Naive thymus-derived CD4-positive, alpha-beta T cell (primary cell): ENCODE data around the gene NOP16. TPM values are rescaled to one million over a fixed set of nuclear protein-coding genes. Genes with fewer than 3 reads are reported as not detected.

Source experiments
- ATAC-seq: fragments of 150-1000 bp; cut with Tn5 transposase; 2 replicates; pipeline ENCODE4 v1.10.0; 2021; ENCODE audit warnings: mild to moderate bottlenecking, moderate library complexity
- CTCF ChIA-PET: fragments of 350-600 bp; sonication (Branson Sonifier 250); formaldehyde crosslinking; loops from one replicate; lab custom pipeline; 2021; ENCODE audit warnings: antibody characterized with exemption; lab: Charles Lee
- POLR2A ChIA-PET: fragments of 350-600 bp; sonication (Branson Sonifier 250); formaldehyde crosslinking; loops from one replicate; lab custom pipeline; 2021; ENCODE audit warnings: antibody characterized with exemption, inconsistent platforms; lab: Charles Lee
- DNase-seq, 9 donors: peaks; one replicate each; pipeline versions ENCODE4 v3.0.0 to v3.0.0-alpha.2; 2020 to 2022; ENCODE audit warnings: mixed read lengths in 1 of 9
- H3K27ac ChIP-seq: one replicate; pipeline ENCODE4 v1.7.0; 2013; ENCODE audit warnings: mild to moderate bottlenecking, low read depth, low read length, moderate library complexity
- H3K27me3 ChIP-seq, 2 donors: one replicate each; pipeline ENCODE4 v1.7.0; 2013; ENCODE audit warnings: low read length in 2 of 2, mild to moderate bottlenecking in 2 of 2, moderate library complexity in 2 of 2; ENCODE audit not compliant: control insufficient read depth in 2 of 2, insufficient read depth in 2 of 2
- H3K36me3 ChIP-seq, 3 experiments: 1 replicate in 2 of 3; 2 replicates in 1 of 3; pipeline ENCODE4 v1.7.0; 2013; ENCODE audit warnings: low read length in 3 of 3, mild to moderate bottlenecking in 3 of 3, moderate library complexity in 1 of 3; ENCODE audit not compliant: insufficient read depth in 3 of 3, control insufficient read depth in 2 of 3
- H3K4me1 ChIP-seq, 2 donors: one replicate each; pipeline ENCODE4 v1.7.0; 2013; ENCODE audit warnings: low read length in 2 of 2, mild to moderate bottlenecking in 2 of 2, moderate library complexity in 1 of 2; ENCODE audit not compliant: control insufficient read depth in 2 of 2, insufficient read depth in 2 of 2
- H3K4me3 ChIP-seq: 2 replicates; pipeline ENCODE4 v1.7.0; 2013; ENCODE audit warnings: mild to moderate bottlenecking, low read length
- H3K9me3 ChIP-seq, 3 experiments: 1 replicate in 2 of 3; 2 replicates in 1 of 3; pipeline ENCODE4 v1.7.0; 2013; ENCODE audit warnings: low read length in 3 of 3; ENCODE audit not compliant: control insufficient read depth in 2 of 3
- H3K27ac Mint-ChIP-seq, 9 donors: one replicate each; pipeline ENCODE4 v1.8.0; 2020 to 2022; ENCODE audit warnings: mixed read lengths in 9 of 9, mild to moderate bottlenecking in 8 of 9, moderate library complexity in 5 of 9, inconsistent platforms in 2 of 9
- H3K27me3 Mint-ChIP-seq, 5 donors: one replicate each; pipeline ENCODE4 v1.8.0; 2021 to 2022; ENCODE audit warnings: mixed read lengths in 5 of 5, mild to moderate bottlenecking in 1 of 5
- H3K36me3 Mint-ChIP-seq, 5 donors: one replicate each; pipeline ENCODE4 v1.8.0; 2020 to 2022; ENCODE audit warnings: mixed read lengths in 5 of 5, mild to moderate bottlenecking in 3 of 5, inconsistent platforms in 1 of 5
- H3K4me1 Mint-ChIP-seq, 7 donors: one replicate each; pipeline ENCODE4 v1.8.0; 2020 to 2022; ENCODE audit warnings: mixed read lengths in 7 of 7, mild to moderate bottlenecking in 3 of 7, inconsistent platforms in 1 of 7
- H3K4me3 Mint-ChIP-seq, 10 donors: one replicate each; pipeline ENCODE4 v1.8.0; 2020 to 2022; ENCODE audit warnings: mild to moderate bottlenecking in 10 of 10, mixed read lengths in 10 of 10, moderate library complexity in 6 of 10, inconsistent platforms in 2 of 10
- H3K9me3 Mint-ChIP-seq, 11 donors: one replicate each; pipeline ENCODE4 v1.8.0; 2020 to 2022; ENCODE audit warnings: mixed read lengths in 11 of 11, mild to moderate bottlenecking in 4 of 11, inconsistent platforms in 1 of 11, moderate library complexity in 1 of 11
- intact Hi-C, 2 donors: fragments of 100-400 bp; cut with micrococcal nuclease; formaldehyde crosslinking; loops; one replicate each; pipeline ENCODE4 v1.15.1; 2023
- microRNA-seq: library from miRNA; unstranded; fragments of <30 nt; microRNA quantifications from one replicate; pipeline ENCODE4 v1.2.0, GENCODE V29; 2022; ENCODE audit warnings: borderline microRNAs expressed
- polyA plus RNA-seq, 2 donors: library from polyadenylated mRNA; unstranded; fragments of 300-500 nt; fragmentation: Illumina TruSeq; gene quantifications; one replicate each; pipeline ENCODE4 v1.2.3, GENCODE V29; 2021
- total RNA-seq, 6 experiments: library from RNA in 5 of 6; stranded (reverse) in 5 of 6; gene quantifications; 1 replicate in 5 of 6; 2 replicates in 1 of 6; pipeline ENCODE4 v1.2.3 and lab custom pipeline; 2021 to 2026

Gene NOP16
- total and polyA plus RNA-seq, 7 experiments from 2014 or later = 12.8 to 42.2 (median 22.3) TPM

DNA sequence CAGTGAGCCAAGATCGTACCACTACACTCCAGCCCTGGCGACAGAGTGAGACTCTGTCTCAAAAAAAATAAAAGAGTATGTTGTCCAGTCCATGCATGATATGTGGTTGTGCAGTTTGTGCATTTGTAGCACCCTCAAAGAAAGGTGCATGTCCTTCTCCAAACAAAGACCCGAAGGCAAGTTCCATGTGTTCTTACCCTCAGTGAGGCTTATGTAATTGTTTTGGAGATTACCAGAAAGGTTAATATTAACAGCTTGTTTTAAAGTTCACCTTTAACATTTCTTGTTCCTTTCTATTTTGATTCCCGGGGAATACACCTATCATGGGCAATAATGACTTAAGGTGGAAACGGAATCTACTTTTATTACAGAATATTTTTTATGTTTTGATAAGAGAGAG, 49.1 kb downstream of the NOP16 start:
- ChIA-PET CTCF (no interaction called here), POLR2A (no interaction called here)
- DNase-seq (no peak), ATAC-seq (no peak)
- Mint-ChIP-seq H3K4me3 (no peak overlapping the region), H3K36me3 (peaks cover 9 to 43% (median 22%) of the 10 kb centered on the region in 5 donors), H3K27ac (peak overlapping the region in 1 of 9 donors; percentile 46), H3K9me3 (peaks cover 0 to 5% (median under 1%) of the 10 kb centered on the region in 11 donors), H3K4me1 (no peaks in the 10 kb centered on the region), H3K27me3 (no peaks in the 10 kb centered on the region)
- intact Hi-C loops = no loop called here
- Histone ChIP-seq H3K4me1 (no peaks in the 10 kb centered on the region), H3K36me3 (peaks cover 0 to 24% (median 5%) of the 10 kb centered on the region in 3 experiments), H3K27me3 (no peaks in the 10 kb centered on the region), H3K4me3 (no peak overlapping the region), H3K9me3 (peaks cover 0 to 3% (median 0%) of the 10 kb centered on the region in 3 experiments), H3K27ac (no peak overlapping the region)

DNA sequence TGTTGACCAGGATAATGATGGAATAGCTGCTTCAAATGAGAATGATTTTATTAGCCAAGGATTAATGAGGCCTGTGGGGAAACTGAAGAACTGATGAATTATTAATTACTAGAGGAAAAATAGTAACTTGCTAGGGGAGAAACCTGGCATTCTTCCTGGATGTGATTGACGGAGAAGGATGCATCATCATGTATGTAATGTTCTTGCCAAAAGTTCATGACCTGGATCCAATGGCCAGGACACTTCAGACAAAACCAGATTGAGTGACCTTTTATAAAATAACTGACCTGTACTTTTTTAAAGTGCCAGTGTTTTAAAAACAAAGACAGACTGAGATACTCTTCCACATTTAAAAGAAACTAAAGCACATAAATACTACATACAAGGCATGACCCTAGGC, 50.5 kb downstream of the NOP16 start:
- H3K4me1 ChIP-seq = no peaks in the 10 kb centered on the region
- Mint-ChIP-seq H3K27ac (no peak overlapping the region), H3K4me1 (no peaks in the 10 kb centered on the region), H3K27me3 (no peaks in the 10 kb centered on the region), H3K9me3 (peaks cover 3 to 15% (median 7%) of the 10 kb centered on the region in 11 donors), H3K4me3 (no peak overlapping the region), H3K36me3 (peaks cover 17 to 49% (median 29%) of the 10 kb centered on the region in 5 donors)
- H3K36me3 ChIP-seq = peaks cover 0 to 25% (median 5%) of the 10 kb centered on the region in 3 experiments
- DNase-seq (no peak), ATAC-seq (no peak)
- intact Hi-C loops = no loop called here
- no peak overlapping the region for H3K4me3 ChIP-seq
- H3K27ac ChIP-seq = no peak overlapping the region
- ChIA-PET POLR2A (no interaction called here), CTCF (interaction anchor here (0.6 kb wide), 1 partner anchor 88 kb away, joined by 3 read pairs; no protein-coding TSS in a partner anchor)
- H3K27me3 ChIP-seq = no peaks in the 10 kb centered on the region
- peaks cover 0 to 9% (median 0%) of the 10 kb centered on the region in 3 experiments for H3K9me3 ChIP-seq

DNA sequence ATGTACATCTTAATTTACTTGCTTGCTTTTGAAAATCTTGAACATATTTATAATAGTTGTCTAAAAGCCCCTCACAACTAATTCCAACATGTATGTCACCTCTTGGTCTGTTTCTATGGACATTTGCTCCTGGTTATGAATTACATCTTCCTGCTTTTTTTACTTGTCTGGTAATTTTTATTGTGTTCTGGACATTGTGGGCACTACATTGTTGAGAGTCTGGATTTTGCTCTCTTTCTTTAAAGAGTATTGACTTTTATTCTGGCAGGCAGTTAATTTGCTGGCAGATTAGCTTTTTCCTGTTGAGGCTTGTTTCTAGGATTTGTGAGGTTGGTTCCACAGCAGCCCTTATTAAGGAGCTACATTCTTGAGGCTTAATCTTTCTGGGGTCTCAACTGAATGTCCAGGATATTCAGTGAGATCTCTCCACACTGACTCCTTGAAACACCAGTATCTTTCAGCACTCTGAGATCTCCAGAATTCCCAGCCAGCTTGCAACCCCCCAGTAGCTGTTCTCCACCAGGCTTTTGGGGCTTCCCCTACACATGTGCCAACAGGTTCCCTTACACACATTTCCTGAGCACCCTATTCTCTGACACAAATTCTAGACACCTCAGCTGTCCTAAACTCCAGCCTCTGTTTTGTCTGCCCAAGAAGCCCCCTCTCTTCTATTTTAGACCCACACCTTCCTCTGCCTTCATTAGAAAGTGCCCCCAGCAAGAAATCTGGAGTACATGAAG, 54.2 kb downstream of the NOP16 start:
- ChIA-PET CTCF (no interaction called here), POLR2A (no interaction called here)
- no peak overlapping the region for H3K4me3 ChIP-seq
- peak overlapping the region in 1 of 9 donors; percentile 10 for H3K27ac Mint-ChIP-seq
- no peaks in the 10 kb centered on the region for H3K27me3 ChIP-seq
- H3K9me3 ChIP-seq = peaks cover 0 to 9% (median 0%) of the 10 kb centered on the region in 3 experiments
- no peak overlapping the region for H3K27ac ChIP-seq
- no peaks in the 10 kb centered on the region for H3K4me1 Mint-ChIP-seq
- intact Hi-C loops = no loop called here
- no peaks in the 10 kb centered on the region for H3K27me3 Mint-ChIP-seq
- H3K36me3 ChIP-seq = peaks cover 0 to 25% (median 5%) of the 10 kb centered on the region in 3 experiments
- no peaks in the 10 kb centered on the region for H3K4me1 ChIP-seq
- peaks cover 17 to 44% (median 29%) of the 10 kb centered on the region in 5 donors for H3K36me3 Mint-ChIP-seq
- peaks cover 3 to 16% (median 8%) of the 10 kb centered on the region in 11 donors for H3K9me3 Mint-ChIP-seq
- no peak for DNase-seq
- H3K4me3 Mint-ChIP-seq = no peak overlapping the region
- ATAC-seq = no peak

Small RNA genes within 50 kb of the gene (microRNA-seq; reads per million reads assigned to microRNA genes)
- gene MIR1271 = 7.3 reads per million, percentile 11 among the genes with 10 or more reads in this experiment

Other genes with a start within 250 kb of the NOP16 start
- 10 to 100 TPM; 20.1 to 32.1 (median 25.9) TPM for gene SIMC1, start 150.2 kb downstream of the NOP16 start, total RNA-seq
- gene SIMC1, start 150.2 kb downstream of the NOP16 start, polyA plus RNA-seq = 10 to 100 TPM in 1 of 2 donors, 1 to 10 TPM in 1; 7.9 to 15.1 TPM
- gene KIAA1191, start 26.8 kb downstream of the NOP16 start, total RNA-seq = 10 to 100 TPM; 59.4 to 76.6 (median 65.9) TPM
- gene KIAA1191, start 26.8 kb downstream of the NOP16 start, polyA plus RNA-seq = 10 to 100 TPM; 43.1 to 53.3 TPM
- gene ARL10, start 23.1 kb downstream of the NOP16 start, total RNA-seq = 10 to 100 TPM in 3 of 5 experiments, 1 to 10 TPM in 2; 8.7 to 15.9 (median 12.4) TPM
- 1 to 10 TPM; 1.0 to 2.2 TPM for gene ARL10, start 23.1 kb downstream of the NOP16 start, polyA plus RNA-seq
- gene HIGD2A, start 153 bp upstream of the NOP16 start, total RNA-seq = 100 to 1,000 TPM in 3 of 5 experiments, 10 to 100 TPM in 2; 86.8 to 124 (median 112) TPM
- 100 to 1,000 TPM; 223 to 282 TPM for gene HIGD2A, start 153 bp upstream of the NOP16 start, polyA plus RNA-seq
- gene CLTB, start 27.9 kb upstream of the NOP16 start, total RNA-seq = 10 to 100 TPM; 30.6 to 67.2 (median 63.8) TPM
- gene CLTB, start 27.9 kb upstream of the NOP16 start, polyA plus RNA-seq = 10 to 100 TPM; 73.6 to 90.9 TPM
- 10 to 100 TPM; 28.0 to 43.2 (median 31.2) TPM for gene FAF2, start 59.8 kb upstream of the NOP16 start, total RNA-seq
- gene FAF2, start 59.8 kb upstream of the NOP16 start, polyA plus RNA-seq = 10 to 100 TPM; 11.8 to 15.3 TPM
- 100 to 1,000 TPM; 145 to 305 (median 280) TPM for gene RNF44, start 148.8 kb upstream of the NOP16 start, total RNA-seq
- 1 to 10 TPM; 3.3 to 5.0 TPM for gene RNF44, start 148.8 kb upstream of the NOP16 start, polyA plus RNA-seq
- gene CDHR2, start 160.7 kb upstream of the NOP16 start, total RNA-seq = 1 to 10 TPM; 1.0 to 3.3 (median 2.5) TPM
- not detected for gene CDHR2, start 160.7 kb upstream of the NOP16 start, polyA plus RNA-seq
- gene GPRIN1, start 221.6 kb upstream of the NOP16 start, total RNA-seq = 1 to 10 TPM in 1 of 5 experiments, under 1 TPM in 3, not detected in 1; 0.08 to 2.3 (median 0.32) TPM
- gene GPRIN1, start 221.6 kb upstream of the NOP16 start, polyA plus RNA-seq = not detected
- gene SNCB, start 241.9 kb upstream of the NOP16 start, total RNA-seq = not detected
- gene SNCB, start 241.9 kb upstream of the NOP16 start, polyA plus RNA-seq = not detected
- not detected for gene EIF4E1B, start 242.1 kb upstream of the NOP16 start, total RNA-seq
- not detected for gene EIF4E1B, start 242.1 kb upstream of the NOP16 start, polyA plus RNA-seq